HG03095 (cell line): Measurements from ENCODE around the gene SMTN.
"Not testable (repeated sequence)": the region's sequence is repeated elsewhere in the genome, so short reads cannot be mapped to it uniquely, and the experiment has no call there.

Experiments
- ATAC-seq: cut with Tn5 transposase; IDR thresholded peaks from one replicate; pipeline ENCODE4 v1.9.1; 2021; ENCODE audit warnings: moderate library complexity; ENCODE audit not compliant: unreplicated experiment

SMTN gene

GRCh38 chr22:31089160-31090100, 8.3 kb downstream of the SMTN start:
- ATAC-seq: no peak

GRCh38 chr22:31090217-31091085, 9.3 kb downstream of the SMTN start:
- no peak for ATAC-seq

GRCh38 chr22:31091106-31091975, 10.2 kb downstream of the SMTN start:
- ATAC-seq: no peak

GRCh38 chr22:31092161-31092560, 11.0 kb downstream of the SMTN start:
- ATAC-seq: no peak

GRCh38 chr22:31093086-31093850, 12.2 kb downstream of the SMTN start:
- no peak for ATAC-seq

- no peak for ATAC-seq
Observed at GRCh38 chr22:31094021-31094551, 13.0 kb downstream of the SMTN start.

GRCh38 chr22:31094741-31095140, 13.6 kb downstream of the SMTN start:
- ATAC-seq: no peak

- ATAC-seq: no peak
Observed at GRCh38 chr22:31095637-31096249, 14.6 kb downstream of the SMTN start.

DNA sequence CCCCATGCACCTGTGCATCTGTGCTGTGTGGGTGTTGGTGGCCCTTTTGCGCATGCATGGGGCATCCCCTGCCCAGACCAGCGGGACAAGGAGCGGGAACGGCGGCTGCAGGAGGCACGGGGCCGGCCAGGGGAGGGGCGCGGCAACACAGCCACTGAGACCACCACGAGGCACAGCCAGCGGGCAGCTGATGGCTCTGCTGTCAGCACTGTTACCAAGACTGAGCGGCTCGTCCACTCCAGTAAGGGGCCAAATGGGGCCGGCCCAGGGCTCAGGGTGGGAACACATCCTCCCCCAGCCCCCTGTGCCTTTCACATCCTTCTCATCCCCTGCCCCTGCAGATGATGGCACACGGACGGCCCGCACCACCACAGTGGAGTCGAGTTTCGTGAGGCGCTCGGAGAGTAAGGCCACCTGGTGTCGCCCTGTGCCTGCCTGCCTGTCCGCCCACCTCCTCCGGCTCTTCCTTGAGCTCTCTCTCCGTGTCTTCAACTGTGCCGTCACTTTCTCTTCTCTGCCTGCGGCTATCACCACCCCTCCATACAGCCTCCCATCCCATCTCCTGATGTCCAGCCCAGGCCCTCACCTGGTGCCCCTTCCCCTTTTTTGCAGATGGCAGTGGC, 15.7 kb downstream of the SMTN start:
- no peak for ATAC-seq

DNA sequence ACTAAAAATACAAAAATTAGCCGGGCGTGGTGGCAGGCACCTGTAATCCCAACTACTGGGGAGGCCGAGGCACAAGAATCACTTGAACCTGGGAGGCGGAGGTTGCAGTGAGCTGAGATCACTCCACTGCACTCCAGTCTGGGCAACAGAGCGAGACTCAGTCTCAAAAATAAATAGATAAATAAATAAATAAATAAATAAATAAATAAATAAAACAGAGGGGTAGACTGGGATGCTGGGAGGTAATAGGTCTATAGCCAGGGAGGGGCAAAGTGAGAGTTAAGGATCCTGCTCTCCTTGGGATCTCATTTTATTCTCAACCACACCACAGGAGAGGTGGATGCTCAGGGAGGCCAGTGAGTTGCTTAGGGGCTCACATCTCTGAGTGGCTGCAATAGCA, 16.4 kb downstream of the SMTN start:
- ATAC-seq: not testable (repeated sequence)

GRCh38 chr22:31097941-31098631, 17.0 kb downstream of the SMTN start:
- ATAC-seq: no peak

DNA sequence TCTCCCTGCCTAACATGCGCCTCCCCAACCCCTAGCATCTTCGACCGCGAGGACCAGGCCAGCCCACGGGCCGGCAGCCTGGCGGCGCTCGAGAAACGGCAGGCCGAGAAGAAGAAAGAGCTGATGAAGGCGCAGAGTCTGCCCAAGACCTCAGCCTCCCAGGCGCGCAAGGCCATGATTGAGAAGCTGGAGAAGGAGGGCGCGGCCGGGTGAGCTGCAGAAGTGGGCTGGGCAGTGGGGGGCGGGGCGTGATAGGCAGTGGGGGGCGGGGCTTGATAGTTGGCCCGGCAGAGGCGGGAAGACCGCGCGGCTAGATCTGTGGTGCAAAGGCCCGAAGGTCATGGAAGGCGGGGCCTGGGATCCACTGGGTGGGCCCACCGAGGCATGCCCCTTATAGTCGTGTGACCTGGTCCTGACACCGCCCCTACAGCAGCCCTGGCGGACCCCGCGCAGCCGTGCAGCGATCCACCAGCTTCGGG, 17.6 kb downstream of the SMTN start:
- ATAC-seq: no peak

DNA sequence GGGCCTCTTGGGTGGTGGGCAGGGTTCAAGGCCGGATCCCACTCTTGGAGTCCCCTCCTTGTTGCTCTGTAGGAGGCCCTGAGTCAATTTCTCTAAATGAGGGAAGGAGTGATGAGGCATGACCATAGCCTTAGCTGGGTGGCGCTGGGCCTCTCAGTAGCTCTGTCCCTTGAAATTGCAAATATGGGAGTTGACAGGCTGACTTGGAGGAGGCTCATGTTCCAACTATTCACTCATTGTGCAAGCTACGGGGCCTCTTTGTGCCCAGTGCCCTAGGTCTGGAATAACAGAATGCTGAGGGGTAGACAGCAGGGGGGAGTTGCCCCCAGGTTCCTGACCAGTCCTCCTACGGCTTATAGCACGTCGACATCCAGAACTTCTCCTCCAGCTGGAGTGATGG, 18.3 kb downstream of the SMTN start:
- no peak for ATAC-seq

DNA sequence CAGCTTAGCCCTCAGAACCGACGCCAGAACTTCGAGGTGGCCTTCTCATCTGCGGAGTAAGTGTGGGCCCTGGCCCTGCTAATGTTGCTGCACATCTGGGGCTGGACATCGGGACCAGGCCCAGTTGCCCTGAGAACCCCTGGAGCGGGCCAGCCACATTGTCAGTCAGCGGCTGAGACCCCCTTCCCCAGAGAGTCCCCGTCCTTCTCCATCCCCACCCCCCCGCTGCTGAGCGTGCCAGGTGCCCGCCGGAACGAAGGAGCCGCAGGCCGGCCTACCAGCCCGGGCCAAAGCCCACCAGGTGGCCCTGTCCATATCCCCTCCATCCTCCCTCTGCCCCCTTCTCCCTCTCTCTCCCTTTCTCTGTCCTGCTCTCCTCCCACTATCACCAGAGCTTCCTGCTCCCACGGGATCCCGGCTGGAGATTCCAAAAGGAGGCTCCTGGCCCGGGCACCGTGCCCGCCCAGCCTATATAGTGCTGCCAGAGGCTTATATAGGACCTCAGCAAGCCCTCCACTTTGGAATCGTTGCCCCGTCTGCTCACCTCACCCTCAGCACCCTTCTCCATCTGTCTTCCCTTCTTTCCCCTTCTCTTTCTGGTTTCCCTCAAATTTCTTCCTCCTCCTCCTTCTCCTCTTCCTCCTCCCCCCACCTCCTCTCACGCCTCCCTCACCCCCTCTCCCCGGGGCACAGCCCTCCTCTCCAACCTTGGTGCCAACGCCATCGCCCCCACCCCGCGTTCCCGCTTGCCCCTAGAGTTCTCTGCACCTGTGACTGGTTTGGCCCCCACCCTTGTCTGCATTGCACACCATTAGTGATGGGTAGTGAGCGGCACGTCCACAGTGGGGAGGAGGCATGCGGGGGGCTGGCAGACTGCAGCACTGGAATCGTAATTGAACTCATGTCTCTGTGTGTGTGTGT, 19.0 kb downstream of the SMTN start:
- ATAC-seq: no peak

DNA sequence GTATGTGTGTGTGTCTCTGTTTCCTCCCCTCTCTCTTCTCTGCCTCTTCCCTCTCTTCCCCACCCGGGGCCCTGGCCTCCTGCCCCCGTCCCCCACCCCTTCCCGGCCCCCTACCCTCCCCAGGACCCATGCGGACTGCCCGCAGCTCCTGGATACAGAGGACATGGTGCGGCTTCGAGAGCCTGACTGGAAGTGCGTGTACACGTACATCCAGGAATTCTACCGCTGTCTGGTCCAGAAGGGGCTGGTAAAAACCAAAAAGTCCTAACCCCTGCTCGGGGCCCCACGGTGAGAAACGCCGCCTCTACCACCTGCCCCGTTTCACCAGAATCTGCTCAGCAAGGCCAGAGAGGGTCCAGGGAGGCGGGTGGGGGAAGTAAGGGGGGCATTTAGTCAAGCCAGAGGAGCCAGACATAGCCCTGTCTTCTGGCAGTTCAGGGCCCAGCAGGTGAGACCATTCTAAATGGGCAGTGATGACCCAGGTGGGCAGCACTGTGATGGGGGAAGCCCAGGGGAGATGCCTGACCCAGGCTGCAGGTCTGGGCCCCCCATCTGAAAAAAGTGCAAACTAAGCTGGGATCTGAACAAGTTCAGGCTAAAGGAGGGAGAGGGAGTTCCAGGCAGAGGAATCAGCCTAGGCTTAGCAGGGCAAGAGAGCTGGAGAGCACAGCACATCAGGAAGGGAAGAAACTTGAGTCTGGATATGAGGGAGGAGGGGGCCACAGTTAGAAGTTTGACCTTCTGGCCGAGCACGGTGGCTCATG, 19.8 kb downstream of the SMTN start:
- no peak for ATAC-seq

DNA sequence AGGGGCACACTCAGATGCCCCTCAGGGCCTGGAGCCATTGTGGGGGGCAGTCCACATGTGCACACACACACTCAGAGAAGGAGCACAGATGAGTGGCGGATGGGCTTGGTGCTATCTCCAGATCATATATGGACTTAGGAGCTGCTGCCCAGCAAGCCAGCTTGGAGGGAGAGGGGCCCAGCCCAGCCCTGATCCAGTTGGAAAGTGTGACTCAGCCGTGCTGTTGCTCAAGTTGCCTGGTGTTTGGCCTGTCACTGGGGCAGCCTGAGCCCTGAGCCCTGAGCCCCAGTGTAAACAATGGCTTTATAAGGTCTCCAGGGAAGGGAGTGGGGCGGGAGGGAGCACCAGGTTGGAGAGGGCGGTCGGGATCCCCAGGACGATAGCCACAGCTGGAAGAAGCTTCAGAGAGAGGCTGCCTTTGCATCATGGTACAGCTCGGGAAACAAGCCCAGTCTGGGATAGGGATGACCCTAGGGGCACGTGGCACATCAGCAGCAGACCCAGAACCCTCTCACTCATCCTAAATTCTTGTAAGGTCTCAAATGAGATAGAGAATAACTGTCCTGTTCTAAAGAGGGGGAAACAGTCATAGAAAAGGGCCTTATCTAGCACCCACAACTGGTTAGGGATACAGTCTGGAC, 21.4 kb downstream of the SMTN start:
- ATAC-seq: no peak
